ENCODE measurements around the gene ZNF398.

- TF ChIP-seq, protein P1, sequence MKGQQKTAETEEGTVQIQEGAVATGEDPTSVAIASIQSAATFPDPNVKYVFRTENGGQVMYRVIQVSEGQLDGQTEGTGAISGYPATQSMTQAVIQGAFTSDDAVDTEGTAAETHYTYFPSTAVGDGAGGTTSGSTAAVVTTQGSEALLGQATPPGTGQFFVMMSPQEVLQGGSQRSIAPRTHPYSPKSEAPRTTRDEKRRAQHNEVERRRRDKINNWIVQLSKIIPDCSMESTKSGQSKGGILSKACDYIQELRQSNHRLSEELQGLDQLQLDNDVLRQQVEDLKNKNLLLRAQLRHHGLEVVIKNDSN (IDR thresholded peaks at IDR 0.05; ENCODE audit: borderline replicate concordance, extremely low read length, insufficient read depth, low read depth, low read length) = no peak
- no peak for TF ChIP-seq HDAC2 (IDR thresholded peaks at IDR 0.05)
- no peak for TF ChIP-seq YY1 (IDR thresholded peaks at IDR 0.05; ENCODE audit: low read depth, low read length)
- no peak for TF ChIP-seq CTCF (IDR thresholded peaks at IDR 0.05 in 2 of 3, conservative IDR thresholded peaks at IDR 0.05 in 1 of 3; ENCODE audit: control insufficient read depth in 2 of 3, extremely low read depth in 1 of 3, insufficient read depth in 1 of 3, low read depth in 3 of 3, low read length in 3 of 3)
- no peak for TF ChIP-seq SIN3A (IDR thresholded peaks at IDR 0.05; ENCODE audit: low read depth, low read length)
- TF ChIP-seq IRF3 (IDR thresholded peaks at IDR 0.05) = no peak
These were observed 11.1 kb upstream of the ZNF398 start for GRCh38 chr7:149136118-149136517.
